ENCODE results near the gene ADNP. TPM values are rescaled to one million over a fixed set of nuclear protein-coding genes. Genes with fewer than 3 reads are reported as not detected.

ADNP gene
- total RNA-seq, 1 donor from 2014 or later = 22.5 TPM

GRCh38 chr20:50868509-50869495 lies 62.4 kb downstream of the ADNP start:
- TF ChIP-seq CTCF (IDR thresholded peaks at IDR 0.05) = no peak
- H3K27me3 ChIP-seq = no peaks in the 10 kb centered on the region
- DNase-seq (ENCODE audit: low spot score in 2 of 2) = no peak
- H3K27ac ChIP-seq = no peak overlapping the region
- intact Hi-C loops (cut with DNase I) = no loop called here
- H3K36me3 ChIP-seq = no peaks in the 10 kb centered on the region
- H3K4me3 ChIP-seq = no peak overlapping the region
- no peaks in the 10 kb centered on the region for H3K4me1 ChIP-seq
- no peaks in the 10 kb centered on the region for H3K9me3 ChIP-seq

- DNase-seq (ENCODE audit: low spot score in 2 of 2) = no peak
- Histone ChIP-seq H3K36me3 (no peaks in the 10 kb centered on the region), H3K27ac (no peak overlapping the region), H3K27me3 (no peaks in the 10 kb centered on the region), H3K4me3 (no peak overlapping the region), H3K9me3 (no peaks in the 10 kb centered on the region), H3K4me1 (no peaks in the 10 kb centered on the region)
- intact Hi-C loops (cut with DNase I) = no loop called here
- TF ChIP-seq CTCF (IDR thresholded peaks at IDR 0.05) = no peak
Measured at GRCh38 chr20:50867805-50868204, 63.4 kb downstream of the ADNP start.

GRCh38 chr20:50866831-50867230 lies 64.4 kb downstream of the ADNP start:
- H3K4me3 ChIP-seq = no peak overlapping the region
- TF ChIP-seq CTCF (IDR thresholded peaks at IDR 0.05) = no peak
- H3K9me3 ChIP-seq = no peaks in the 10 kb centered on the region
- H3K36me3 ChIP-seq = no peaks in the 10 kb centered on the region
- H3K27ac ChIP-seq = no peak overlapping the region
- H3K4me1 ChIP-seq = no peaks in the 10 kb centered on the region
- H3K27me3 ChIP-seq = no peaks in the 10 kb centered on the region
- no peak for DNase-seq (ENCODE audit: low spot score in 2 of 2)
- intact Hi-C loops (cut with DNase I) = no loop called here

- H3K27ac ChIP-seq = no peak overlapping the region
- no peak overlapping the region for H3K4me3 ChIP-seq
- no peaks in the 10 kb centered on the region for H3K4me1 ChIP-seq
- H3K9me3 ChIP-seq = no peaks in the 10 kb centered on the region
- no peaks in the 10 kb centered on the region for H3K36me3 ChIP-seq
- no peak for DNase-seq (ENCODE audit: low spot score in 2 of 2)
- intact Hi-C loops (cut with DNase I) = no loop called here
- TF ChIP-seq CTCF (IDR thresholded peaks at IDR 0.05) = no peak
- H3K27me3 ChIP-seq = no peaks in the 10 kb centered on the region
Measured at GRCh38 chr20:50866036-50866685, 65.1 kb downstream of the ADNP start.

- Histone ChIP-seq H3K4me1 (no peaks in the 10 kb centered on the region), H3K27ac (no peak overlapping the region), H3K4me3 (no peak overlapping the region), H3K27me3 (no peaks in the 10 kb centered on the region), H3K9me3 (no peaks in the 10 kb centered on the region), H3K36me3 (no peaks in the 10 kb centered on the region)
- intact Hi-C loops (cut with DNase I) = no loop called here
- TF ChIP-seq CTCF (IDR thresholded peaks at IDR 0.05) = no peak
- DNase-seq (ENCODE audit: low spot score in 2 of 2) = no peak
Measured at GRCh38 chr20:50865591-50865990, 65.6 kb downstream of the ADNP start.
